IMR-90 (cell line): ENCODE results near the gene PDCD1. TPM values are rescaled to one million over a fixed set of nuclear protein-coding genes. Genes with fewer than 3 reads are reported as not detected.

Source experiments
- ATAC-seq: fragments of 200-7000 bp; cut with Tn5 transposase; 2 replicates; pipeline ENCODE4 v1.9.1; 2020; ENCODE audit warnings: low read depth, mild to moderate bottlenecking, moderate library complexity
- BruUV-seq: library from RNA; stranded (reverse); fragments of 400-500 nt; replicated peaks from 2 replicates; lab custom pipeline; 2021; lab: Mats Ljungman, UMichigan
- CTCF ChIA-PET: fragments of 300-600 bp; formaldehyde crosslinking; extraction: SDS; loops from one replicate; lab custom pipeline; 2021; ENCODE audit warnings: antibody characterized with exemption; lab: Yijun Ruan, JAX
- POLR2A ChIA-PET: fragments of 300-600 bp; sonication (Branson Sonifier 250); formaldehyde crosslinking; loops from one replicate; lab custom pipeline; 2022; ENCODE audit warnings: antibody characterized with exemption; ENCODE audit not compliant: unreplicated experiment; lab: Charles Lee
- DNase-seq: peaks from one replicate; pipeline ENCODE4 v3.0.0; 2013
- H2AFZ ChIP-seq: replicated peaks from 2 replicates; pipeline ENCODE3; 2013; ENCODE audit warnings: low read length, mild to moderate bottlenecking; ENCODE audit not compliant: poor library complexity
- H2AK5ac ChIP-seq: 2 replicates; pipeline ENCODE4 v1.6.1; 2013; ENCODE audit warnings: low read depth, low read length, inconsistent platforms
- H2AK9ac ChIP-seq: replicated peaks from 2 replicates; pipeline ENCODE3; 2013; ENCODE audit warnings: mild to moderate bottlenecking, low read depth, low read length, moderate library complexity; ENCODE audit not compliant: poor library complexity
- H2BK120ac ChIP-seq: 2 replicates; pipeline ENCODE4 v1.6.1; 2013; ENCODE audit warnings: low read depth, low read length, inconsistent platforms
- H2BK15ac ChIP-seq: 3 replicates; pipeline ENCODE4 v1.6.1; 2013; ENCODE audit warnings: low read depth, low read length, inconsistent platforms
- H2BK20ac ChIP-seq: 2 replicates; pipeline ENCODE4 v1.6.1; 2013; ENCODE audit warnings: low read depth, mild to moderate bottlenecking, inconsistent platforms, low read length, moderate library complexity
- H2BK5ac ChIP-seq: 2 replicates; pipeline ENCODE4 v1.6.1; 2013; ENCODE audit warnings: mild to moderate bottlenecking, low read depth, low read length, inconsistent platforms; ENCODE audit not compliant: poor library complexity, severe bottlenecking
- H3K14ac ChIP-seq: replicated peaks from 2 replicates; pipeline ENCODE4 v1.6.1; 2013; ENCODE audit warnings: low read depth, low read length, inconsistent platforms
- H3K18ac ChIP-seq: 2 replicates; pipeline ENCODE4 v1.6.1; 2013; ENCODE audit warnings: low read depth, low read length, control low read depth
- H3K23ac ChIP-seq: 2 replicates; pipeline ENCODE4 v1.6.1; 2013; ENCODE audit warnings: low read depth, low read length, inconsistent platforms
- H3K27ac ChIP-seq: 2 replicates; pipeline ENCODE4 v1.5.1; 2013; ENCODE audit warnings: mild to moderate bottlenecking, control low read depth, low read length; ENCODE audit not compliant: insufficient read depth
- H3K27me3 ChIP-seq: 2 replicates; pipeline ENCODE4 v1.6.1; 2013; ENCODE audit warnings: low read length; ENCODE audit not compliant: control insufficient read depth, insufficient read depth
- H3K36me3 ChIP-seq: 2 replicates; pipeline ENCODE4 v1.6.1; 2013; ENCODE audit warnings: low read length, mixed read lengths; ENCODE audit not compliant: control insufficient read depth, insufficient read depth
- H3K4ac ChIP-seq: 2 replicates; pipeline ENCODE4 v1.6.1; 2013; ENCODE audit warnings: low read depth, low read length, inconsistent platforms
- H3K4me1 ChIP-seq: 2 replicates; pipeline ENCODE4 v1.6.1; 2013; ENCODE audit warnings: low read length, mixed read lengths; ENCODE audit not compliant: control insufficient read depth, insufficient read depth
- H3K4me2 ChIP-seq: 2 replicates; pipeline ENCODE4 v1.6.1; 2013; ENCODE audit warnings: low read depth, mild to moderate bottlenecking, control low read depth, low read length, moderate library complexity
- H3K4me3 ChIP-seq: 2 replicates; pipeline ENCODE4 v1.5.1; 2013; ENCODE audit warnings: low read depth, mild to moderate bottlenecking, control low read depth, low read length, moderate library complexity; ENCODE audit not compliant: insufficient read depth
- H3K56ac ChIP-seq: 2 replicates; pipeline ENCODE4 v1.6.1; 2013; ENCODE audit warnings: low read length, inconsistent platforms; ENCODE audit not compliant: insufficient read depth; ENCODE audit errors: extremely low read depth
- H3K79me1 ChIP-seq, 2 experiments: 2 replicates each; pipeline ENCODE4 v1.6.1; 2013; ENCODE audit warnings: low read length in 2 of 2, inconsistent platforms in 1 of 2, low read depth in 1 of 2
- H3K9ac ChIP-seq: 2 replicates; pipeline ENCODE4 v1.6.1; 2013; ENCODE audit warnings: low read depth, low read length, control low read depth
- H3K9me1 ChIP-seq: 2 replicates; pipeline ENCODE4 v1.6.1; 2013; ENCODE audit warnings: low read length, inconsistent platforms; ENCODE audit not compliant: insufficient read depth
- H3K9me3 ChIP-seq: 2 replicates; pipeline ENCODE4 v1.6.1; 2013; ENCODE audit warnings: low read length; ENCODE audit not compliant: control insufficient read depth, insufficient read depth
- H4K20me1 ChIP-seq: 2 replicates; pipeline ENCODE4 v1.6.1; 2013; ENCODE audit warnings: low read length, inconsistent platforms; ENCODE audit not compliant: insufficient read depth
- H4K5ac ChIP-seq: 2 replicates; pipeline ENCODE4 v1.6.1; 2013; ENCODE audit warnings: mild to moderate bottlenecking, low read depth, low read length, control low read depth
- H4K8ac ChIP-seq, 2 experiments: 2 replicates each; pipeline ENCODE4 v1.6.1; 2013; ENCODE audit warnings: low read depth in 2 of 2, low read length in 2 of 2, control low read depth in 1 of 2, inconsistent platforms in 1 of 2
- H4K91ac ChIP-seq: 2 replicates; pipeline ENCODE4 v1.6.1; 2013; ENCODE audit warnings: low read depth, low read length, inconsistent platforms; ENCODE audit not compliant: insufficient read depth
- CEBPB ChIP-seq: IDR thresholded peaks from 2 replicates; pipeline ENCODE4 v1.6.1; 2012; ENCODE audit warnings: low read depth, low read length, improper control_type of control experiment
- CTCF ChIP-seq: conservative IDR thresholded peaks from 2 replicates; pipeline ENCODE4 v1.5.1; 2012; ENCODE audit warnings: mild to moderate bottlenecking, low read depth, low read length, improper control_type of control experiment
- FOS ChIP-seq: fragments of 150-350 bp; IDR thresholded peaks from 2 replicates; pipeline ENCODE4 v1.6.1; 2016; ENCODE audit warnings: low read depth, low read length
- MAZ ChIP-seq: IDR thresholded peaks from 2 replicates; pipeline ENCODE4 v1.6.1; 2012; ENCODE audit warnings: low read depth, mild to moderate bottlenecking, low read length, improper control_type of control experiment, moderate library complexity, borderline replicate concordance
- RAD21 ChIP-seq: IDR thresholded peaks from 2 replicates; pipeline ENCODE4 v1.6.1; 2012; ENCODE audit warnings: low read length, improper control_type of control experiment
- RFX5 ChIP-seq: IDR thresholded peaks from 2 replicates; pipeline ENCODE4 v1.8.0; 2012; ENCODE audit warnings: low read depth, mild to moderate bottlenecking, low read length, moderate library complexity
- SMC3 ChIP-seq: fragments of 150-350 bp; IDR thresholded peaks from 2 replicates; pipeline ENCODE4 v1.6.1; 2016; ENCODE audit warnings: low read depth, mild to moderate bottlenecking, antibody characterized with exemption, low read length, moderate library complexity
- WGBS, 2 experiments: methylation state at CpG; one replicate each; pipeline versions ENCODE4 v1.1.5 to v1.1.7; 2013; ENCODE audit warnings: missing lambda C conversion rate in 2 of 2; ENCODE audit not compliant: insufficient read length in 1 of 2; ENCODE audit errors: extremely low coverage in 2 of 2; 5-methylcytosine and 5-hydroxymethylcytosine counted together
- dilution Hi-C: fragments of 300-500 bp; cut with HindIII; formaldehyde crosslinking; loops from one replicate; pipeline ENCODE4 v1.14.3; 2018; ENCODE audit warnings: low sequenced_read_pairs; ENCODE audit not compliant: unreplicated experiment
- in situ Hi-C: fragments of 300-500 bp; cut with MboI; formaldehyde crosslinking; loops from 3 replicates; pipeline ENCODE4 v1.14.3; 2019; ENCODE audit warnings: low sequenced_read_pairs, inconsistent platforms, mixed read lengths
- intact Hi-C: fragments of 100-400 bp; cut with micrococcal nuclease; formaldehyde crosslinking; loops from 2 replicates; pipeline ENCODE4 v1.10.0; 2022
- polyA plus RNA-seq, 3 experiments: library from polyadenylated mRNA; depleted of rRNA; stranded (reverse); fragments of >200 nt; gene quantifications; 2 replicates each; pipeline ENCODE4 v1.2.3, GENCODE V29; 2012; ENCODE audit warnings: low replicate concordance in 1 of 3
- total RNA-seq: library from RNA; depleted of rRNA; stranded (reverse); fragments of >200 nt; gene quantifications from 2 replicates; pipeline ENCODE4 v1.2.3, GENCODE V29; 2012
- TF ChIP-seq, protein P1 (sequence below): fragments of 150-350 bp; IDR thresholded peaks from 2 replicates; pipeline ENCODE4 v1.6.1; 2017; ENCODE audit warnings: mild to moderate bottlenecking, antibody characterized with exemption, low read length, low read depth

The PDCD1 gene
- total and polyA plus RNA-seq, 2 of the 4 experiments (the other 2 are of a cell fraction) = not detected

GRCh38 chr2:241842620-241843211, 16.0 kb downstream of the PDCD1 start:
- WGBS, 2 experiments = 78% methylated on average over 7 of the region's 29 CpGs; no CpG with 5 or more reads in 1 of the 2 experiments
- Histone ChIP-seq H3K4ac (no peak overlapping the region), H3K9me1 (no peaks in the 10 kb centered on the region), H4K5ac (no peak overlapping the region), H3K27me3 (peaks cover 17% of the 10 kb centered on the region), H2BK20ac (no peak overlapping the region), H3K23ac (no peak overlapping the region), H3K36me3 (no peaks in the 10 kb centered on the region), H2AK5ac (no peak overlapping the region), H3K56ac (no peak overlapping the region), H3K4me3 (no peak overlapping the region), H4K8ac (no peak overlapping the region), H2BK120ac (no peak overlapping the region), H2AK9ac (peak overlapping the region; percentile 55), H4K91ac (no peak overlapping the region), H2AFZ (no peak overlapping the region), H3K79me1 (no peaks in the 10 kb centered on the region), H3K4me2 (no peak overlapping the region), H3K9ac (no peak overlapping the region), H3K14ac (no peak overlapping the region), H3K9me3 (no peaks in the 10 kb centered on the region), H3K27ac (no peak overlapping the region), H3K4me1 (no peaks in the 10 kb centered on the region), H3K18ac (no peak overlapping the region), H4K20me1 (no peaks in the 10 kb centered on the region), H2BK15ac (no peak overlapping the region), H2BK5ac (no peak overlapping the region)
- dilution Hi-C loops (no loop called here), in situ Hi-C loops (no loop called here), intact Hi-C loops (no loop called here)
- ATAC-seq (no peak), DNase-seq (no peak)
- CTCF ChIA-PET = no interaction called here
- TF ChIP-seq FOS (no peak), RFX5 (no peak), SMC3 (no peak), CTCF (no peak), RAD21 (no peak), MAZ (no peak), CEBPB (no peak)
- TF ChIP-seq, protein P1, sequence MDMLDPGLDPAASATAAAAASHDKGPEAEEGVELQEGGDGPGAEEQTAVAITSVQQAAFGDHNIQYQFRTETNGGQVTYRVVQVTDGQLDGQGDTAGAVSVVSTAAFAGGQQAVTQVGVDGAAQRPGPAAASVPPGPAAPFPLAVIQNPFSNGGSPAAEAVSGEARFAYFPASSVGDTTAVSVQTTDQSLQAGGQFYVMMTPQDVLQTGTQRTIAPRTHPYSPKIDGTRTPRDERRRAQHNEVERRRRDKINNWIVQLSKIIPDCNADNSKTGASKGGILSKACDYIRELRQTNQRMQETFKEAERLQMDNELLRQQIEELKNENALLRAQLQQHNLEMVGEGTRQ = no peak
- POLR2A ChIA-PET = no interaction called here
- no TSS peak for BruUV-seq
